Subcutaneous preadipocyte (primary cell): ENCODE data around the gene GPR35. TPM values are rescaled to one million over a fixed set of nuclear protein-coding genes. Genes with fewer than 3 reads are reported as not detected.

Source experiments
- small RNA-seq: library from RNA; depleted of rRNA; stranded (forward); fragments of <200 nt; gene quantifications from one replicate; pipeline ENCODE3, GENCODE V24; 2012
- total RNA-seq: library from RNA; depleted of rRNA; stranded (reverse); fragments of >200 nt; gene quantifications from 2 replicates; pipeline ENCODE4 v1.2.3, GENCODE V29; 2012

The GPR35 gene
- under 0.01 and 0.20 TPM in 2 replicates for total RNA-seq

GRCh38 chr2:240624950-240625621 lies at the start of gene GPR35:
Gene GPR35, plus strand, starts transcription at chr2:240625480. Its CDS starts 4,473 bp downstream, at chr2:240629953.

GRCh38 chr2:240586198-240586918 lies 38.9 kb upstream of the GPR35 start, which contains the start of gene CAPN10:
Gene CAPN10, plus strand, starts transcription at chr2:240586734. Its CDS starts 178 bp downstream, at chr2:240586912.

Small RNA genes lying within 50 kb of the gene (small RNA-seq; reads per million reads assigned to genes)
- gene AC011298.3: not detected

Other genes with a start within 250 kb of the GPR35 start
- gene GPC1, start 189.8 kb upstream of the GPR35 start, total RNA-seq: 87.6 and 88.9 TPM in 2 replicates
- gene ANKMY1, start 67.5 kb upstream of the GPR35 start, total RNA-seq: 11.0 and 11.1 TPM in 2 replicates
- gene DUSP28, start 65.1 kb upstream of the GPR35 start, total RNA-seq: 2.9 and 3.7 TPM in 2 replicates
- 10.7 and 11.1 TPM in 2 replicates for gene RNPEPL1, start 57.0 kb upstream of the GPR35 start, total RNA-seq
- 15.8 and 24.2 TPM in 2 replicates for gene CAPN10, start 38.7 kb upstream of the GPR35 start, total RNA-seq
- gene AQP12B, start 57.4 kb downstream of the GPR35 start, total RNA-seq: not detected in 2 replicates
- gene AQP12A, start 66.4 kb downstream of the GPR35 start, total RNA-seq: not detected in 2 replicates
- gene KIF1A, start 194.7 kb downstream of the GPR35 start, total RNA-seq: not detected in 2 replicates
- not detected in 2 replicates for gene AGXT, start 243.3 kb downstream of the GPR35 start, total RNA-seq